Measurements from ENCODE around the gene ZNF385B. TPM values are rescaled to one million over a fixed set of nuclear protein-coding genes. Genes with fewer than 3 reads are reported as not detected.

Gene ZNF385B
- total and polyA plus RNA-seq, 10 of the 15 experiments (the other 5 are each of a cell fraction or from before 2014, with no cell fraction given), result not detected

DNA sequence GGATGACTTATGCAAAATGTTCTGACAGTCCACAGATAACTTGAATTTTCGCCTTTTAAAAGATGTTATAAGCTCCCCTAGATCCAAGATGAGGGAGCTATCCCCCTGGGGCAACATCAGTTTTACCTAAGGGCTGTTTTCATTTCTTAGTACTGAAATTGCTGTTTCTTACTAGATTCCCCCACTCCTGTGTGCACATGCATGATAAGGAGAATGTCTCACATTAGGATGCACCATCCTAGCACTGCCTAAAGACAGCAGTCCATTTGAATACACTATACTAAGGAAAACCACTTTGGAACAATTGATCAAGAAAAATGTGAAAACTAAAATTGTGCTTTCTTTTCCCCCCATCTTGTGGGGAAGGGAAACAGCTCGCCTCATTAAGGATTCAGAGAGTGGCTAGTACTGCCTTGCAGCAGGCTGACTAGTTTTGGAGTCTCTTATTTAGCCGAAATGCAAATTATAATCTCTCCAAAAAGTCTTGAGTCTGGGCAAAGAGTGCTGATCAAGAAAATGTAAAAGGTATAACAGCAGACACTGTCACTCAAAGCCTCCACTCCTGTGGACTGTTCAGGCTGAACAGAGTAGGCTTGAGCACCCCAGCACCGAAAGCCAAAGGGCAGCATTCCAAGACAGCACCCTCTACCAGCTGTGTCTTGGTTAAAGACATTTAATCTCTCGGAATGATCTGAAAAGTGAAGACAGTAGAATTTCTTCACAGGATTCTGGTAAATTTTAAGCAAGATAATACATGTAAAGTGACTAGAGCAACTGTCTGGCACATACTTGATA is 65.0 kb downstream of the ZNF385B start:
- no peak overlapping the region for H3K4me2 ChIP-seq (ENCODE audit: control insufficient read depth, insufficient read depth)
- H3K9ac ChIP-seq (ENCODE audit: control insufficient read depth, insufficient read depth, low read length), result no peak overlapping the region
- no peaks in the 10 kb centered on the region for H3K36me3 ChIP-seq (ENCODE audit: control insufficient read depth in 2 of 2, insufficient read depth in 2 of 2, low read length in 1 of 2)
- no peak for DNase-seq (ENCODE audit: low read depth, low spot score)
- in situ Hi-C loops (cut with MboI), result no loop called here
- H3K4me1 ChIP-seq (ENCODE audit: control insufficient read depth, insufficient read depth, low read length), result no peaks in the 10 kb centered on the region
- intact Hi-C loops (cut with micrococcal nuclease; ENCODE audit: unreplicated experiment), result no loop called here
- 4% methylated on average over 5 of the region's 5 CpGs for WGBS (ENCODE audit: insufficient coverage, insufficient replicate concordance, low lambda C conversion rate, missing lambda C conversion rate)
- ChIA-PET RAD21 (ENCODE audit: unreplicated experiment) (no interaction called here), SMC1A (ENCODE audit: uncharacterized antibody, unreplicated experiment) (no interaction called here), POLR2A (no interaction called here), CTCF (no interaction called here)
- BruUV-seq (replicated peaks), result no TSS peak
- no peaks in the 10 kb centered on the region for H3K9me3 ChIP-seq (replicated peaks; ENCODE audit: control insufficient read depth, insufficient read depth, low read length)
- no peaks in the 10 kb centered on the region for H3K27me3 ChIP-seq (replicated peaks in 1 of 2; ENCODE audit: control insufficient read depth in 2 of 2, insufficient read depth in 2 of 2, low read length in 1 of 2)
- H3K4me3 ChIP-seq, result no peak overlapping the region
- no peak overlapping the region for H3K27ac ChIP-seq (ENCODE audit: control insufficient read depth, insufficient read depth)
- no peak overlapping the region for H2AFZ ChIP-seq (ENCODE audit: control insufficient read depth, low read depth, low read length)
- FAIRE-seq, result no peak
- no peaks in the 10 kb centered on the region for H3K79me2 ChIP-seq (ENCODE audit: control insufficient read depth, insufficient read depth, low read length)
- ATAC-seq, result no peak
- no peaks in the 10 kb centered on the region for H4K20me1 ChIP-seq (ENCODE audit: control insufficient read depth, insufficient read depth)
- TF ChIP-seq, protein P1, sequence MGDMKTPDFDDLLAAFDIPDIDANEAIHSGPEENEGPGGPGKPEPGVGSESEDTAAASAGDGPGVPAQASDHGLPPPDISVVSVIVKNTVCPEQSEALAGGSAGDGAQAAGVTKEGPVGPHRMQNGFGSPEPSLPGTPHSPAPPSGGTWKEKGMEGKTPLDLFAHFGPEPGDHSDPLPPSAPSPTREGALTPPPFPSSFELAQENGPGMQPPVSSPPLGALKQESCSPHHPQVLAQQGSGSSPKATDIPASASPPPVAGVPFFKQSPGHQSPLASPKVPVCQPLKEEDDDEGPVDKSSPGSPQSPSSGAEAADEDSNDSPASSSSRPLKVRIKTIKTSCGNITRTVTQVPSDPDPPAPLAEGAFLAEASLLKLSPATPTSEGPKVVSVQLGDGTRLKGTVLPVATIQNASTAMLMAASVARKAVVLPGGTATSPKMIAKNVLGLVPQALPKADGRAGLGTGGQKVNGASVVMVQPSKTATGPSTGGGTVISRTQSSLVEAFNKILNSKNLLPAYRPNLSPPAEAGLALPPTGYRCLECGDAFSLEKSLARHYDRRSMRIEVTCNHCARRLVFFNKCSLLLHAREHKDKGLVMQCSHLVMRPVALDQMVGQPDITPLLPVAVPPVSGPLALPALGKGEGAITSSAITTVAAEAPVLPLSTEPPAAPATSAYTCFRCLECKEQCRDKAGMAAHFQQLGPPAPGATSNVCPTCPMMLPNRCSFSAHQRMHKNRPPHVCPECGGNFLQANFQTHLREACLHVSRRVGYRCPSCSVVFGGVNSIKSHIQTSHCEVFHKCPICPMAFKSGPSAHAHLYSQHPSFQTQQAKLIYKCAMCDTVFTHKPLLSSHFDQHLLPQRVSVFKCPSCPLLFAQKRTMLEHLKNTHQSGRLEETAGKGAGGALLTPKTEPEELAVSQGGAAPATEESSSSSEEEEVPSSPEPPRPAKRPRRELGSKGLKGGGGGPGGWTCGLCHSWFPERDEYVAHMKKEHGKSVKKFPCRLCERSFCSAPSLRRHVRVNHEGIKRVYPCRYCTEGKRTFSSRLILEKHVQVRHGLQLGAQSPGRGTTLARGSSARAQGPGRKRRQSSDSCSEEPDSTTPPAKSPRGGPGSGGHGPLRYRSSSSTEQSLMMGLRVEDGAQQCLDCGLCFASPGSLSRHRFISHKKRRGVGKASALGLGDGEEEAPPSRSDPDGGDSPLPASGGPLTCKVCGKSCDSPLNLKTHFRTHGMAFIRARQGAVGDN (IDR thresholded peaks at IDR 0.05), result no peak
- no peak for TF ChIP-seq BRCA1 (IDR thresholded peaks at IDR 0.05; ENCODE audit: low read depth, low read length)
- TF ChIP-seq, protein P2, sequence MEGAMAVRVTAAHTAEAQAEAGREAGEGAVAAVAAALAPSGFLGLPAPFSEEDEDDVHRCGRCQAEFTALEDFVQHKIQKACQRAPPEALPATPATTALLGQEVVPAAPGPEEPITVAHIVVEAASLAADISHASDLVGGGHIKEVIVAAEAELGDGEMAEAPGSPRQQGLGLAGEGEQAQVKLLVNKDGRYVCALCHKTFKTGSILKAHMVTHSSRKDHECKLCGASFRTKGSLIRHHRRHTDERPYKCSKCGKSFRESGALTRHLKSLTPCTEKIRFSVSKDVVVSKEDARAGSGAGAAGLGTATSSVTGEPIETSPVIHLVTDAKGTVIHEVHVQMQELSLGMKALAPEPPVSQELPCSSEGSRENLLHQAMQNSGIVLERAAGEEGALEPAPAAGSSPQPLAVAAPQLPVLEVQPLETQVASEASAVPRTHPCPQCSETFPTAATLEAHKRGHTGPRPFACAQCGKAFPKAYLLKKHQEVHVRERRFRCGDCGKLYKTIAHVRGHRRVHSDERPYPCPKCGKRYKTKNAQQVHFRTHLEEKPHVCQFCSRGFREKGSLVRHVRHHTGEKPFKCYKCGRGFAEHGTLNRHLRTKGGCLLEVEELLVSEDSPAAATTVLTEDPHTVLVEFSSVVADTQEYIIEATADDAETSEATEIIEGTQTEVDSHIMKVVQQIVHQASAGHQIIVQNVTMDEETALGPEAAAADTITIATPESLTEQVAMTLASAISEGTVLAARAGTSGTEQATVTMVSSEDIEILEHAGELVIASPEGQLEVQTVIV (IDR thresholded peaks at IDR 0.05; ENCODE audit: borderline replicate concordance, partially characterized antibody), result no peak
- no peak for TF ChIP-seq SIN3A (IDR thresholded peaks at IDR 0.05; ENCODE audit: low read depth, low read length)
- TF ChIP-seq BHLHE40 (IDR thresholded peaks at IDR 0.05; ENCODE audit: borderline replicate concordance in 1 of 2, low read depth in 2 of 2, low read length in 1 of 2), result no peak
- TF ChIP-seq, protein P3, sequence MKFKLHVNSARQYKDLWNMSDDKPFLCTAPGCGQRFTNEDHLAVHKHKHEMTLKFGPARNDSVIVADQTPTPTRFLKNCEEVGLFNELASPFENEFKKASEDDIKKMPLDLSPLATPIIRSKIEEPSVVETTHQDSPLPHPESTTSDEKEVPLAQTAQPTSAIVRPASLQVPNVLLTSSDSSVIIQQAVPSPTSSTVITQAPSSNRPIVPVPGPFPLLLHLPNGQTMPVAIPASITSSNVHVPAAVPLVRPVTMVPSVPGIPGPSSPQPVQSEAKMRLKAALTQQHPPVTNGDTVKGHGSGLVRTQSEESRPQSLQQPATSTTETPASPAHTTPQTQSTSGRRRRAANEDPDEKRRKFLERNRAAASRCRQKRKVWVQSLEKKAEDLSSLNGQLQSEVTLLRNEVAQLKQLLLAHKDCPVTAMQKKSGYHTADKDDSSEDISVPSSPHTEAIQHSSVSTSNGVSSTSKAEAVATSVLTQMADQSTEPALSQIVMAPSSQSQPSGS (IDR thresholded peaks at IDR 0.05; ENCODE audit: low read length), result no peak
- TF ChIP-seq RBBP5 (conservative IDR thresholded peaks at IDR 0.05), result no peak
- no peak for TF ChIP-seq SUPT20H (IDR thresholded peaks at IDR 0.05; ENCODE audit: borderline replicate concordance, control insufficient read depth, low read depth, low read length)
- TF ChIP-seq, protein P4, sequence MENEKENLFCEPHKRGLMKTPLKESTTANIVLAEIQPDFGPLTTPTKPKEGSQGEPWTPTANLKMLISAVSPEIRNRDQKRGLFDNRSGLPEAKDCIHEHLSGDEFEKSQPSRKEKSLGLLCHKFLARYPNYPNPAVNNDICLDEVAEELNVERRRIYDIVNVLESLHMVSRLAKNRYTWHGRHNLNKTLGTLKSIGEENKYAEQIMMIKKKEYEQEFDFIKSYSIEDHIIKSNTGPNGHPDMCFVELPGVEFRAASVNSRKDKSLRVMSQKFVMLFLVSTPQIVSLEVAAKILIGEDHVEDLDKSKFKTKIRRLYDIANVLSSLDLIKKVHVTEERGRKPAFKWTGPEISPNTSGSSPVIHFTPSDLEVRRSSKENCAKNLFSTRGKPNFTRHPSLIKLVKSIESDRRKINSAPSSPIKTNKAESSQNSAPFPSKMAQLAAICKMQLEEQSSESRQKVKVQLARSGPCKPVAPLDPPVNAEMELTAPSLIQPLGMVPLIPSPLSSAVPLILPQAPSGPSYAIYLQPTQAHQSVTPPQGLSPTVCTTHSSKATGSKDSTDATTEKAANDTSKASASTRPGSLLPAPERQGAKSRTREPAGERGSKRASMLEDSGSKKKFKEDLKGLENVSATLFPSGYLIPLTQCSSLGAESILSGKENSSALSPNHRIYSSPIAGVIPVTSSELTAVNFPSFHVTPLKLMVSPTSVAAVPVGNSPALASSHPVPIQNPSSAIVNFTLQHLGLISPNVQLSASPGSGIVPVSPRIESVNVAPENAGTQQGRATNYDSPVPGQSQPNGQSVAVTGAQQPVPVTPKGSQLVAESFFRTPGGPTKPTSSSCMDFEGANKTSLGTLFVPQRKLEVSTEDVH (IDR thresholded peaks at IDR 0.05; ENCODE audit: low read depth, partially characterized antibody), result no peak
